HEK293 (cell line): ENCODE data around the gene PRPSAP2.
"Not testable (repeated sequence)": the region's sequence is repeated elsewhere in the genome, so short reads cannot be mapped to it uniquely, and the experiment has no call there.

Source experiments
- BCL11A ChIP-seq: fragments of 450-650 bp; formaldehyde crosslinking; IDR thresholded peaks from 2 replicates; pipeline ENCODE4 v1.5.1; 2016; ENCODE audit warnings: low read depth, missing biosample characterization, missing genetic modification characterization
- CTCF ChIP-seq: fragments of 450-650 bp; formaldehyde crosslinking; IDR thresholded peaks from 2 replicates; pipeline ENCODE4 v1.5.1; 2016; ENCODE audit warnings: missing biosample characterization, missing genetic modification characterization
- GLI4 ChIP-seq: fragments of 450-650 bp; formaldehyde crosslinking; IDR thresholded peaks from 2 replicates; pipeline ENCODE4 v1.5.1; 2016; ENCODE audit warnings: missing biosample characterization, missing genetic modification characterization
- SP3 ChIP-seq: fragments of 450-650 bp; formaldehyde crosslinking; IDR thresholded peaks from 2 replicates; pipeline ENCODE4 v1.5.1; 2016; ENCODE audit warnings: missing biosample characterization, missing genetic modification characterization
- YY1 ChIP-seq: fragments of 450-650 bp; formaldehyde crosslinking; IDR thresholded peaks from 2 replicates; pipeline ENCODE4 v1.5.1; 2018; ENCODE audit warnings: missing biosample characterization, missing genetic modification characterization
- ZBTB26 ChIP-seq: fragments of 450-650 bp; formaldehyde crosslinking; optimal IDR thresholded peaks from 2 replicates; pipeline ENCODE3; 2016; ENCODE audit warnings: missing biosample characterization, mild to moderate bottlenecking, missing genetic modification characterization
- ZFHX2 ChIP-seq: fragments of 450-650 bp; formaldehyde crosslinking; conservative IDR thresholded peaks from 2 replicates; pipeline ENCODE4 v1.5.1; 2016; ENCODE audit warnings: missing biosample characterization, missing genetic modification characterization
- ZFP37 ChIP-seq: fragments of 450-650 bp; formaldehyde crosslinking; IDR thresholded peaks from 2 replicates; pipeline ENCODE4 v1.5.1; 2016; ENCODE audit warnings: missing biosample characterization, missing genetic modification characterization
- ZNF10 ChIP-seq: fragments of 450-650 bp; formaldehyde crosslinking; IDR thresholded peaks from 2 replicates; pipeline ENCODE4 v1.5.1; 2017; ENCODE audit warnings: missing biosample characterization, missing genetic modification characterization
- ZNF292 ChIP-seq: fragments of 450-650 bp; formaldehyde crosslinking; IDR thresholded peaks from 2 replicates; pipeline ENCODE4 v1.5.1; 2016; ENCODE audit warnings: low read depth, missing biosample characterization, missing genetic modification characterization, borderline replicate concordance
- ZNF311 ChIP-seq: fragments of 450-650 bp; formaldehyde crosslinking; IDR thresholded peaks from 2 replicates; pipeline ENCODE4 v1.5.1; 2017; ENCODE audit warnings: missing biosample characterization, missing genetic modification characterization, borderline replicate concordance
- ZNF354C ChIP-seq: fragments of 450-650 bp; formaldehyde crosslinking; IDR thresholded peaks from 2 replicates; pipeline ENCODE4 v1.5.1; 2016; ENCODE audit warnings: missing biosample characterization, missing genetic modification characterization, low read depth, borderline replicate concordance
- ZNF654 ChIP-seq: fragments of 450-650 bp; formaldehyde crosslinking; IDR thresholded peaks from 2 replicates; pipeline ENCODE4 v1.5.1; 2016; ENCODE audit warnings: low read depth, missing biosample characterization, missing genetic modification characterization
- TF ChIP-seq, protein P1 (sequence below): fragments of 450-650 bp; formaldehyde crosslinking; IDR thresholded peaks from 2 replicates; pipeline ENCODE4 v1.5.1; 2016; ENCODE audit warnings: missing biosample characterization, missing genetic modification characterization

DNA sequence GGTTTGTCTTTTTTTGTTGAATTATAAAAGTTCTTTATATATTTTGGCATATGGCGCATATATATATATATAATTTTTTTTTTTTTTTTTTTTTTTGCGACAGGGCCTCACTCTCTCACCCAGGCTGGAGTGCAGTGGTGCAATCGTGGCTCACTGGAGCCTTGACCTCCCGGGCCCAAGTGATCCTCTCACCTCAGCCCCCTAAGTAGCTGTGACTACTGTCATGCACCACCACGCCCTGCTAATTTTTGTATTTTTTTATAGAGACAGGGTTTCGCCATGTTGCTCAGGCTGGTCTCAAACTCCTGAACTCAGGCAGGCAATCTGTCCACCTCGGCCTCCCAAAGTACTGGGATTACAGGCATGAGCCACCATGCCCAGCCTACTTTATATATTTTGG lies 64.7 kb downstream of the PRPSAP2 start:
- not testable (repeated sequence) for TF ChIP-seq BCL11A; ZFP37 (tag by site-specific recombination); CTCF; GLI4 (tag by site-specific recombination); ZNF292 (tag by site-specific recombination); ZNF654; ZNF354C (tag by site-specific recombination); YY1 (tag by site-specific recombination); ZBTB26 (tag by site-specific recombination); ZFHX2 (tag by site-specific recombination); ZNF311 (tag by site-specific recombination); ZNF10 (tag by site-specific recombination); SP3 (tag by site-specific recombination)
- TF ChIP-seq, protein P1, sequence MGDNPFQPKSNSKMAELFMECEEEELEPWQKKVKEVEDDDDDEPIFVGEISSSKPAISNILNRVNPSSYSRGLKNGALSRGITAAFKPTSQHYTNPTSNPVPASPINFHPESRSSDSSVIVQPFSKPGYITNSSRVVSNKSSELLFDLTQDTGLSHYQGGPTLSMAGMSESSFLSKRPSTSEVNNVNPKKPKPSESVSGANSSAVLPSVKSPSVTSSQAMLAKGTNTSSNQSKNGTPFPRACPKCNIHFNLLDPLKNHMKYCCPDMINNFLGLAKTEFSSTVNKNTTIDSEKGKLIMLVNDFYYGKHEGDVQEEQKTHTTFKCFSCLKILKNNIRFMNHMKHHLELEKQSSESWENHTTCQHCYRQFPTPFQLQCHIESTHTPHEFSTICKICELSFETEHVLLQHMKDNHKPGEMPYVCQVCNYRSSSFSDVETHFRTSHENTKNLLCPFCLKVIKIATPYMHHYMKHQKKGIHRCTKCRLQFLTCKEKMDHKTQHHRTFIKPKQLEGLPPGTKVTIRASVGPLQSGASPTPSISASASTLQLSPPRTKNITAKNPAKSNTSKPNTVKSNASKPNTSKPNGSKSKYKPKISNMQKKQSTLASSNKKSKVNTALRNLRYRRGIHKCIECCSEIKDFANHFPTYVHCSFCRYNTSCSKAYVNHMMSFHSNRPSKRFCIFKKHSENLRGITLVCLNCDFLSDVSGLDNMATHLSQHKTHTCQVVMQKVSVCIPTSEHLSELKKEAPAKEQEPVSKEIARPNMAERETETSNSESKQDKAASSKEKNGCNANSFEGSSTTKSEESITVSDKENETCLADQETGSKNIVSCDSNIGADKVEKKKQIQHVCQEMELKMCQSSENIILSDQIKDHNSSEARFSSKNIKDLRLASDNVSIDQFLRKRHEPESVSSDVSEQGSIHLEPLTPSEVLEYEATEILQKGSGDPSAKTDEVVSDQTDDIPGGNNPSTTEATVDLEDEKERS (tag by site-specific recombination) = not testable (repeated sequence)
